Measurements from ENCODE around the gene NLRP12.
"Not testable (repeated sequence)": the region's sequence is repeated elsewhere in the genome, so short reads cannot be mapped to it uniquely, and the experiment has no call there.

NLRP12 gene

DNA sequence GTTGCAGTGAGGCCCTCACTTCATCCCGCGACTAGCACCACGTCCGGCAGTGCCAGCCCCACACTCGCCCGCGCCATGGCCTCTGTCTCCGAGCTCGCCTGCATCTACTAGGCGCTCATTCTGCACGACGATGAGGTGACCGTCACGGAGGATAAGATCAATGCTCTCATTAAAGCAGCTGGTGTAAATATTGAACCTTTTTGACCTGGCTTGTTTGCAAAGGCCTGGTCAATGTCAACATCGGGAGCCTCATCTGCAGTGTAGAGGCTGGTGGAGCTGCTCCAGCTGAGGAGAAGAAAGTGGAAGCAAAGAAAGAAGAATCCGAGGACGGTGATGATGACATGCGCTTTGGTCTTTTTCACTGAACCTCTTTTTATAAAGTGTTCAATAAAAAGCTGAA lies 48.6 kb downstream of the NLRP12 start:
- no peak for TF ChIP-seq POLR2AphosphoS5 (IDR thresholded peaks at IDR 0.05; ENCODE audit: borderline replicate concordance, low read depth, low read length)
- TF ChIP-seq FOXP2 (optimal IDR thresholded peaks at IDR 0.05; ENCODE audit: control extremely low read depth, extremely low read length, insufficient read depth), result no peak
- no peak for TF ChIP-seq EZH2 (IDR thresholded peaks at IDR 0.05)
- Histone ChIP-seq H3K36me3 (ENCODE audit: insufficient read depth, low read length) (no peaks in the 10 kb centered on the region), H3K9me3 (ENCODE audit: low read depth, low read length) (no peaks in the 10 kb centered on the region), H3K27ac (no peak overlapping the region), H3K4me3 (no peak overlapping the region), H3K9ac (ENCODE audit: insufficient read length) (no peak overlapping the region)
- no peak for DNase-seq (ENCODE audit: low read depth, low spot score)

DNA sequence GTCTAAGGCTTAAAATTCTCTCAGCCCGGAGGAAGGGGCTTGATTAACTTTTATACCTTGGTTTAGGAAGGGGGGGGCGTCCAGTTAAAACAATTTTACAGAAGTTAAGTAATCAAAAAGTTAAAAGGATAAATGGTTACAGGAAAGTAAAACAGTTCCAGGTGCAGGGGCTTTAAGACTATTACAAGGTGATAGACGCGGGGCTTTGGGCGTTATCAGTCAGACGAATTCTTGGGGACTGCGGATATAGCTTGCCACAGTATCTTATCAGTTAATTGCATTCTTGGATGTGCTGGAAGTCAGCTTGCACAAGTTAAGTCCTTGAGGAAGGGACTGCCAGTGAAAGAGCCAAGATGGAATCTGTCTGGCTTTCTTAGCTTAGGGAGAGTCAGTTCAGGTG lies 49.6 kb downstream of the NLRP12 start:
- not testable (repeated sequence) for DNase-seq (ENCODE audit: low read depth, low spot score); H3K4me3 ChIP-seq; H3K27ac ChIP-seq; H3K9me3 ChIP-seq (ENCODE audit: low read depth, low read length); H3K36me3 ChIP-seq (ENCODE audit: insufficient read depth, low read length); H3K9ac ChIP-seq (ENCODE audit: insufficient read length)

DNA sequence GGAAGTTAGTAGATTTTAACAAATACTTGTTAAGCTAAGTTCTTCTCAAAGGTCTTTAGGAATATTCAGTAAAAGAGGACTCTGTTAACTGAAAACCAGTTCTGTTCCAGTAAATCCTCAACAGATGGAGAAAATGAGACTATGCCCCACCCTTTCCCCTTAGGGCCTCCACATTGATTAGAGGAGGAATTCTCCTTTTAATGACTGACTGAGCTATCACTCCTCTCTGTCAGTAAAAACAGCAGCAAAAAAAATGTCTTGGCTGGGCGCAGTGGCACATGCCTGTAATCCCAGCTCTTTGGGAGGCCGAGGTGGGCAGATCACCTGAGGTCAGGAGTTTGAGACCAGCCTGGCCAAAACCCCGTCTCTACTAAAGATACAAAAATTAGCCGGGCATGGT lies 50.1 kb downstream of the NLRP12 start:
- H3K27ac ChIP-seq, result no peak overlapping the region

DNA sequence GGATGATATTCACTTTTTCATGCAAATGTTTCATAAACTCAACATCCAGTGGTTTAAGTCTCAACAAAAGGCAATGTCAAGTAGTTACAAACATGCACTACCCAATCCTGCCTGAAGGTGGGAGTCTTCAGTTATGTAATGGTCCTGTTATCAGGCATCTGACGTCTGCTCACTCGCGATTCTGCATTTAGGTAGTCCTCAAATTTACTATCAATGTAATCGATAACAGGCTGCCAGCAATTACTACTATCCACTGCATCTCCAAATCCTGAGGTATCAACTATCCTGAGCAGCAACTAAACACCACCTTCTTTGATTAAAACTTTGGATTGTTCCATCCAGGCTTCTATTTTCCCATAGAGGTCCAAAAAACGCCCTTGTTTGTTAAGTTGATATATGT lies 51.2 kb downstream of the NLRP12 start:
- DNase-seq (ENCODE audit: low read depth, low spot score), result peak; percentile 8
- no peak overlapping the region for H3K9ac ChIP-seq (ENCODE audit: insufficient read length)
- H3K9me3 ChIP-seq (ENCODE audit: low read depth, low read length), result no peaks in the 10 kb centered on the region
- no peak overlapping the region for H3K27ac ChIP-seq
- H3K4me3 ChIP-seq, result no peak overlapping the region
- TF ChIP-seq POLR2AphosphoS5 (IDR thresholded peaks at IDR 0.05; ENCODE audit: borderline replicate concordance, low read depth, low read length), result no peak
- TF ChIP-seq FOXP2 (optimal IDR thresholded peaks at IDR 0.05; ENCODE audit: control extremely low read depth, extremely low read length, insufficient read depth), result no peak
- TF ChIP-seq EZH2 (IDR thresholded peaks at IDR 0.05), result no peak
- no peaks in the 10 kb centered on the region for H3K36me3 ChIP-seq (ENCODE audit: insufficient read depth, low read length)

More for the DNA sequence above, 50.1 kb downstream of the NLRP12 start:
- DNase-seq (ENCODE audit: low read depth, low spot score), result no peak
- H3K4me3 ChIP-seq, result no peak overlapping the region
- TF ChIP-seq EZH2 (IDR thresholded peaks at IDR 0.05) (no peak), FOXP2 (optimal IDR thresholded peaks at IDR 0.05; ENCODE audit: control extremely low read depth, extremely low read length, insufficient read depth) (no peak), POLR2AphosphoS5 (IDR thresholded peaks at IDR 0.05; ENCODE audit: borderline replicate concordance, low read depth, low read length) (no peak)
- no peaks in the 10 kb centered on the region for H3K9me3 ChIP-seq (ENCODE audit: low read depth, low read length)
- no peaks in the 10 kb centered on the region for H3K36me3 ChIP-seq (ENCODE audit: insufficient read depth, low read length)
- H3K9ac ChIP-seq (ENCODE audit: insufficient read length), result no peak overlapping the region

DNA sequence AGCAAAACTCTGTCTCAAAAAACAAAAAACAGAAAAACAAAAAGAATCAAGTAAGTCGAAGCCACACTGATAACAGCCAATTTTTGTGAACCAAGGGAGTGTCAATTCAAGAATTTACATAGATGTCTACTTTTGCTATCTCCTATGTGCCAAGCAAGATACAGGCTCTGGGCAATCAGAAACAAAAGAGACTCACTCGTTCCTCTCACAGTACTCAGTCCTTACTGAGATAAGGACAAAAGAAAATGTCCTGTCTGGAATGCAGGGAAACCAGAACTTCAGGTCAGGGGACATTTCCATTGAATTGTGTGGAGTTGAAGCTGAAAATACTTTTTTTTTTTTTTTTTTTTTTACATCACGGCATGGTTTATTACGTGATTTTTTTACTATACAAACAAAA lies 53.0 kb downstream of the NLRP12 start:
- TF ChIP-seq EZH2 (IDR thresholded peaks at IDR 0.05), result no peak
- TF ChIP-seq FOXP2 (optimal IDR thresholded peaks at IDR 0.05; ENCODE audit: control extremely low read depth, extremely low read length, insufficient read depth), result no peak
- no peak for TF ChIP-seq POLR2AphosphoS5 (IDR thresholded peaks at IDR 0.05; ENCODE audit: borderline replicate concordance, low read depth, low read length)
- no peak for DNase-seq (ENCODE audit: low read depth, low spot score)
- H3K9ac ChIP-seq (ENCODE audit: insufficient read length), result no peak overlapping the region
- H3K9me3 ChIP-seq (ENCODE audit: low read depth, low read length), result no peaks in the 10 kb centered on the region
- H3K4me3 ChIP-seq, result no peak overlapping the region
- no peak overlapping the region for H3K27ac ChIP-seq
- no peaks in the 10 kb centered on the region for H3K36me3 ChIP-seq (ENCODE audit: insufficient read depth, low read length)

DNA sequence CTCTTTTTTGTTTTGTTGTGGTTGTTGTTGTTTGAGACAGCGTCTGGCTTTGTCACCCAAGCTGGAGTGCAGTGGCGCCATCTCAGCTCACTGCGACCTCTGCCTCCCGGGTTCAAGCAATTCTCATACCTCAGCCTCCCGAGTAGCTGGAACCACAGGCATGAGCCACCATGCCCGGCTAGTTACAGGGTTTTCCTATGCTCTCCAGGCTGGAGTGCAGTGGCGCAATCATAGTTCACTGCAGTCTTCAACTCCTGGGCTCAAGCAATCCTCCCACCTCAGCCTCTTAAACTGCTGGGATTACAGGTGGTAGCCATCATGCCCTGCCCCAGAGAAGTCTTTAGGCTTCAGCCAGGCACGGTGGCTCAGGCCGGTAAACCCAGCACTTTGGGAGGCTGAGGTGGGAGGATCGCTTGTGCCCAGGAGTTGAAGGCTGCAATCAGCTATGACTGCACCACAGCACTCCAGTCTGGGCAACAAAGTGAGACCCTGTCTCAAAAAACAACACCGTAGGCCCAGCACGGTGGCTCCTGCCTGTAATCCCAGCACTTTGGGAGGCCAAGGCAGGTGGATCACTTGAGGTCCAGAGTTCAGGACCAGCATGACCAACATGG lies 54.3 kb downstream of the NLRP12 start:
- not testable (repeated sequence) for DNase-seq (ENCODE audit: low read depth, low spot score); H3K9me3 ChIP-seq (ENCODE audit: low read depth, low read length); H3K36me3 ChIP-seq (ENCODE audit: insufficient read depth, low read length); H3K9ac ChIP-seq (ENCODE audit: insufficient read length); H3K27ac ChIP-seq; H3K4me3 ChIP-seq

DNA sequence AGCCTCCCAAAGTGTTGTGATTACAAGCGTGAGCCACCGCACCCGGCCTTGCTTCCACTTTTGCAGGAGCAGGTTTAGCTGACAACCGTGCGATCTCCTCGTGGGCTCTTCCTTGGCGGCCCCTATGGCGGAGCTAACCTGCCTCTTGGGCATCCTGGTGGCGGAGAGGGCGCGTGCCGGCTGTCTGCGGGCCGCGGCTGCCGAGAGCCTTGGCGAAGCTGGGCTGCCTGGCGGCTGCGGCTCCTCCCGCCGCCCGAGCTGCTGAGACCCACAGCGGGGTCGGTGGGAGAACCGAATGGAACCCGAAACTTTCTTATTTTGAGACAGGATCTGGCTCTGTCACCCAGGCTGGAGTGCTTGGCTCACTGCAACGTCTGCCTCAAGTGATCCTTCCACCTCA lies 55.7 kb downstream of the NLRP12 start:
- Histone ChIP-seq H3K27ac (no peak overlapping the region), H3K4me3 (no peak overlapping the region), H3K36me3 (ENCODE audit: insufficient read depth, low read length) (no peaks in the 10 kb centered on the region), H3K9ac (ENCODE audit: insufficient read length) (no peak overlapping the region), H3K9me3 (ENCODE audit: low read depth, low read length) (no peaks in the 10 kb centered on the region)
- TF ChIP-seq POLR2AphosphoS5 (IDR thresholded peaks at IDR 0.05; ENCODE audit: borderline replicate concordance, low read depth, low read length), result no peak
- no peak for TF ChIP-seq EZH2 (IDR thresholded peaks at IDR 0.05)
- no peak for TF ChIP-seq FOXP2 (optimal IDR thresholded peaks at IDR 0.05; ENCODE audit: control extremely low read depth, extremely low read length, insufficient read depth)
- DNase-seq (ENCODE audit: low read depth, low spot score), result no peak

DNA sequence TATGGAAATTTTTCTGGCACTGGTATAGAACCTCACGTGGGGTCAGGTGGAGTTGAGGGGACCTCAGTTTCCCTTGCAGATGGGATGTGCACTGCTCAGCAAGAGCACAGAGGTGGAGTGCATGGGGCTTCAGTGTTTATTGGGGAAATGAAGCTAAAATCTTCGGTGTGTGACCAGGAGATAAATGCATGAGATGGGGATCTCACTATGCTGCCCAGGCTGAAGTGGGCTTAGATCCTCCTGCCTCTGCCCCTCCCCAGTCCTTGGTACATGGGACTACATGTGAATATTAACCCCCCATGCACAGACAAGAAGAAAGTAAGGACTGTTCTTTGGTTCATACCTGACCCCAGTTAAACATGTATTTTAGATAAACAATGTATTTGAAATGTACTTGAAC lies 65.1 kb downstream of the NLRP12 start:
- not testable (repeated sequence) for H3K36me3 ChIP-seq (ENCODE audit: insufficient read depth, low read length); H3K9me3 ChIP-seq (ENCODE audit: low read depth, low read length); H3K27ac ChIP-seq; H3K9ac ChIP-seq (ENCODE audit: insufficient read length); DNase-seq (ENCODE audit: low read depth, low spot score); H3K4me3 ChIP-seq

Measured in SK-N-MC (cell line).